ENCODE data around the gene ASXL2.

ASXL2 gene

DNA sequence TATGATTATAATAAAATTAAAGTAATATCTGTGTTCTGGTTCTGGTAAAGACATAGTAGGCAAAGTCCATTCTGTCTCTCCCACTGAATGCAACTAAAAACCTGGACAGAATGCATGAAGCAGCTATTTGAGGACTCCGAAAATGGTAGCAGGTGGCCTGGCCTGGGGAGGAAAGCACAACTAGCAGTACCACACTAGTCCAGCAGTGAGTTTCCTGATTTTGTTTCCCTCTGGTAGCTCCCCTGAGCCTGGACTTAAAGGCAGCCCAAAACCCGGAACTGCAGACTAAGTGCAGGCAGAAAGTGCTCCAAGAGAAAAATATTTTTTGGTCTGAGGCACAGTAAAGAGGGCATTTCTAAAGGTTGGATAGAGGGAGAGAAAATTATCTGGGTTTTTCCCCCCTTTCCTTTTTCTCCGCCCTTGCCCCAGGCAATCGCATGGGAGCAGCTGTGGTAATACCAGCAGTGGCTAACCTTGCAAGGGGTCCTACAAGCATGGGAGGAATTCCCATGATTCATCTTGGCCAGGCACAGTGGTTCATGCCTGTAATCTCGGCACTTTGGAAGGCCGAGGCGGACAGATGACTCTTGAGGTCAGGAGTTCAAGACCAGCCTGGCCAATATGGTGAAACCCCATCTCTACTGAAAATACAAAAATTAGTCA is 32.3 kb downstream of the ASXL2 start:
- H3K4me3 Mint-ChIP-seq, result no peak overlapping the region
- H3K9me3 Mint-ChIP-seq, result no peaks in the 10 kb centered on the region
- no peaks in the 10 kb centered on the region for H3K27me3 Mint-ChIP-seq (ENCODE audit: low read depth)
- no peak for TF ChIP-seq CTCF (IDR thresholded peaks at IDR 0.05; ENCODE audit: unreplicated experiment in 3 of 3)
- no peaks in the 10 kb centered on the region for H3K4me1 Mint-ChIP-seq
- no peak overlapping the region for H3K27ac Mint-ChIP-seq
- H3K36me3 Mint-ChIP-seq (ENCODE audit: low read depth), result peaks cover 24% of the 10 kb centered on the region

DNA sequence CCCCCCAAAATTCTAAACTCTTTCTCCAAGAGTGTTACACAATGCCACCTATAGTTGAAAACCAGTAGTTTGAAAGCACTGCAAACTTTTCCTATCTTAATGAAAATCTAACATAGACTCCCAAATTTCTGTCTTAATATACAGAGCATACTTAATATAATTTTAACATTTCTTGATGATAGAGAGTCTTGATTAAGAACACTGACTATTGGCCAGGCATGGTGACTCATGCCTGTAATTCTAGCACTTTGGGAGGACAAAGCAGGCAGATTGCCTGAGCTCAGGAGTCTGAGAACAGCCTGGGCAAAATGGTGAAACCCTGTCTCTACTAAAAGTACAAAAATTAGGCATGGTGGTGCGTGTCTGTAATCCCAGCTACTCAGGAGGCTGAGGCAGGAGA is 34.2 kb downstream of the ASXL2 start:
- H3K4me1 Mint-ChIP-seq, result no peaks in the 10 kb centered on the region
- H3K9me3 Mint-ChIP-seq, result no peaks in the 10 kb centered on the region
- H3K27ac Mint-ChIP-seq, result no peak overlapping the region
- peaks cover 29% of the 10 kb centered on the region for H3K36me3 Mint-ChIP-seq (ENCODE audit: low read depth)
- no peak overlapping the region for H3K4me3 Mint-ChIP-seq
- no peak for TF ChIP-seq CTCF (IDR thresholded peaks at IDR 0.05; ENCODE audit: unreplicated experiment in 3 of 3)
- H3K27me3 Mint-ChIP-seq (ENCODE audit: low read depth), result no peaks in the 10 kb centered on the region

DNA sequence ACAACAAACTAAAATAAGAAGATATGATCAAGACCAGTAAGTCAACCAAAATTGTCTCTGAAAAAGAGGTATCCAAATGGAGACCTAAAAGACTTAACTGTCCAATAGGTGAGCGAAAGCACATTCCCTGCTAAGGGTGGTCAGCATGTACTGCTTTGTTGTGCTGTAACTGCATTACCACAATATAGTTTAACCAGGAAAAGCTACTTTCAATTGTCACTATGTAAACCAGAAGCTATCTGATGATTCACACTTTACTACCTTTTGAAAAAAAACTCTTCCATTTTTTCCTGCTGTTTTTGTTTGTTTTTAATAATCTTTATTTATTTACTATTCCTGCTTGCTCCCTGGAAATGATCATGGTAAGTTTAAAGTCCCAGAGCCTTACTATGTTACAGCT is 36.1 kb downstream of the ASXL2 start:
- Mint-ChIP-seq H3K4me3 (no peak overlapping the region), H3K9me3 (no peaks in the 10 kb centered on the region), H3K27me3 (ENCODE audit: low read depth) (no peaks in the 10 kb centered on the region), H3K4me1 (peaks cover 4% of the 10 kb centered on the region), H3K27ac (no peak overlapping the region), H3K36me3 (ENCODE audit: low read depth) (peaks cover 26% of the 10 kb centered on the region)
- TF ChIP-seq CTCF (IDR thresholded peaks at IDR 0.05; ENCODE audit: unreplicated experiment in 3 of 3), result no peak

DNA sequence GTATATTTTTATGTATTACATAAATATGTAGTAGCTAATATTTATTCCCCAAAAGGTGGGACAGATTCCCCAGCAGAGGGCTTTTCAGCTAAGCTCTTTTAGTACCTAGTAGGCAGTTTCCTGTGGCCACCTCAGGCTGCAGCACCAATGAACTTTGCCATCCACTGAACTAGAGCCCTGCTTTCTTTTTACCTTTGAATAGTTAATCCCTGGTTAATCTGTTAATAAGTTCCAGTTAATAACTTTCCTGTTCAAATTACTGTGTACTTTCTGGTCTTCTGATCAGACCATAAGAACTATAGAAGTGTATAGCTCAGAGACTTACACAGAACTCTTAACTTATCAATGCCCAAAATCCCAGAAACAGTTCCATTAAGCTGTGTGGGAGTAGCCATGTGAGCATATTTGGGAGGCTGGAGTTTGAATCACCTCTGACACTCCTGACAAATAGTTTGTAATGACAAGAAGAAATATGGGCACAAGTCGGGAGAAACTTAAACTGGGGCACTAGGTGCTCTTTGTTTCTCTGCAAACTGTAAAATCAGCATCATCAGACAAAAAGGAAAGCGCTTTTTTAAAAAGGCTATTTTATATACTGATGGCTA is 40.0 kb downstream of the ASXL2 start:
- Mint-ChIP-seq H3K27ac (peak overlapping the region; percentile 66 to 69 (median 67)), H3K4me1 (peaks cover 4% of the 10 kb centered on the region), H3K27me3 (ENCODE audit: low read depth) (no peaks in the 10 kb centered on the region), H3K9me3 (peaks cover 3% of the 10 kb centered on the region), H3K36me3 (ENCODE audit: low read depth) (peaks cover 30% of the 10 kb centered on the region), H3K4me3 (no peak overlapping the region)
- no peak for TF ChIP-seq CTCF (IDR thresholded peaks at IDR 0.05; ENCODE audit: unreplicated experiment in 3 of 3)

- TF ChIP-seq CTCF (IDR thresholded peaks at IDR 0.05; ENCODE audit: unreplicated experiment in 3 of 3), result no peak
- Mint-ChIP-seq H3K27ac (no peak overlapping the region), H3K4me1 (peaks cover 4% of the 10 kb centered on the region), H3K9me3 (peaks cover 15% of the 10 kb centered on the region), H3K36me3 (ENCODE audit: low read depth) (peaks cover 47% of the 10 kb centered on the region), H3K27me3 (ENCODE audit: low read depth) (no peaks in the 10 kb centered on the region), H3K4me3 (no peak overlapping the region)
Measured at GRCh38 chr2:25835906-25836305, 42.4 kb downstream of the ASXL2 start.

- H3K4me3 Mint-ChIP-seq, result no peak overlapping the region
- H3K9me3 Mint-ChIP-seq, result peaks cover 23% of the 10 kb centered on the region
- H3K36me3 Mint-ChIP-seq (ENCODE audit: low read depth), result peaks cover 57% of the 10 kb centered on the region
- TF ChIP-seq CTCF (IDR thresholded peaks at IDR 0.05; ENCODE audit: unreplicated experiment in 3 of 3), result no peak
- H3K4me1 Mint-ChIP-seq, result peaks cover 4% of the 10 kb centered on the region
- no peaks in the 10 kb centered on the region for H3K27me3 Mint-ChIP-seq (ENCODE audit: low read depth)
- H3K27ac Mint-ChIP-seq, result no peak overlapping the region
Measured at GRCh38 chr2:25833566-25833965, 44.7 kb downstream of the ASXL2 start.
